Lower leg skin (tissue), 4 donors: ENCODE results near the gene OSBP. TPM values are rescaled to one million over a fixed set of nuclear protein-coding genes. Genes with fewer than 3 reads are reported as not detected.

ENCODE experiments used
- DNase-seq, 2 donors: peaks; one replicate each; pipeline ENCODE4 v3.0.0-alpha.2; 2019; ENCODE audit warnings: low spot score in 2 of 2
- H3K4me3 ChIP-seq: fragments of 200-600 bp; sonication (generic); 2 replicates; pipeline ENCODE4 v1.5.1; 2017; ENCODE audit warnings: mild to moderate bottlenecking, low read depth; ENCODE audit not compliant: poor library complexity, severe bottlenecking
- CTCF ChIP-seq, 3 donors: fragments of 450-650 bp; IDR thresholded peaks; one replicate each; pipeline ENCODE4 v1.5.1; 2016; ENCODE audit warnings: antibody characterized with exemption in 3 of 3, mild to moderate bottlenecking in 3 of 3, moderate library complexity in 2 of 3
- POLR2A ChIP-seq, 2 donors: fragments of 450-650 bp; IDR thresholded peaks; one replicate each; pipeline ENCODE4 v1.6.1; 2016 to 2017; ENCODE audit warnings: antibody characterized with exemption in 2 of 2, mild to moderate bottlenecking in 1 of 2, moderate library complexity in 1 of 2
- WGBS, 2 donors: methylation state at CpG; one replicate each; pipeline ENCODE4 v1.1.5; 2018; 5-methylcytosine and 5-hydroxymethylcytosine counted together
- intact Hi-C: fragments of 100-400 bp; cut with DNase I; formaldehyde crosslinking; loops from one replicate; pipeline ENCODE4 v1.15.0; 2023; ENCODE audit warnings: low total_unique reads
- total RNA-seq, 4 donors: library from RNA; depleted of rRNA; stranded (reverse); fragments of >200 nt; gene quantifications; one replicate each; pipeline ENCODE4 v1.1.0, GENCODE V29; 2016

Gene OSBP
- total RNA-seq, 4 donors from 2014 or later = 42.4 to 52.9 (median 43.8) TPM

- WGBS, 2 donors = 34 to 41% methylated on average over 6 of the region's 6 CpGs
- no peak overlapping the region for H3K4me3 ChIP-seq
- intact Hi-C loops = no loop called here
- no peak for TF ChIP-seq POLR2A (IDR thresholded peaks at IDR 0.05)
- TF ChIP-seq CTCF (IDR thresholded peaks at IDR 0.05) = no peak
- DNase-seq = no peak
Observed at GRCh38 chr11:59611570-59612565, 3.7 kb downstream of the OSBP start.

GRCh38 chr11:59610289-59610688 is 5.3 kb downstream of the OSBP start:
- intact Hi-C loops = no loop called here
- no peak for TF ChIP-seq CTCF (IDR thresholded peaks at IDR 0.05)
- no peak for TF ChIP-seq POLR2A (IDR thresholded peaks at IDR 0.05)

GRCh38 chr11:59607703-59608454 is 7.7 kb downstream of the OSBP start:
- 95 to 97% methylated on average over 6 of the region's 6 CpGs for WGBS, 2 donors
- H3K4me3 ChIP-seq = no peak overlapping the region
- intact Hi-C loops = no loop called here
- no peak for DNase-seq
- TF ChIP-seq CTCF (IDR thresholded peaks at IDR 0.05) (no peak), POLR2A (IDR thresholded peaks at IDR 0.05) (no peak)

More at GRCh38 chr11:59610289-59610688, 5.3 kb downstream of the OSBP start:
- H3K4me3 ChIP-seq = no peak overlapping the region
- WGBS, 2 donors = 89 to 95% methylated on average over 7 of the region's 7 CpGs
- DNase-seq = no peak

- WGBS, 2 donors = 91 to 92% methylated on average over 6 of the region's 6 CpGs
- DNase-seq = no peak
- no peak overlapping the region for H3K4me3 ChIP-seq
- TF ChIP-seq CTCF (IDR thresholded peaks at IDR 0.05) (no peak), POLR2A (IDR thresholded peaks at IDR 0.05) (no peak)
- intact Hi-C loops = no loop called here
Observed at GRCh38 chr11:59602432-59602831, 13.1 kb downstream of the OSBP start.

- TF ChIP-seq POLR2A (IDR thresholded peaks at IDR 0.05) (no peak), CTCF (IDR thresholded peaks at IDR 0.05) (no peak)
- H3K4me3 ChIP-seq = no peak overlapping the region
- WGBS, 2 donors = 70 to 89% methylated on average over 4 of the region's 4 CpGs
- no peak for DNase-seq
- intact Hi-C loops = no loop called here
Observed at GRCh38 chr11:59601788-59602187, 13.8 kb downstream of the OSBP start.
